Fibroblast of skin of scalp (primary cell): ENCODE results near the gene IGF2R.
"Not testable (repeated sequence)": the region's sequence is repeated elsewhere in the genome, so short reads cannot be mapped to it uniquely, and the experiment has no call there.

ENCODE experiments used
- DNase-seq: peaks from one replicate; pipeline ENCODE4 v3.0.0-alpha.2; 2013

The IGF2R gene

GRCh38 chr6:159997498-159998101, 28.7 kb downstream of the IGF2R start:
- DNase-seq = no peak

- no peak for DNase-seq
Observed at GRCh38 chr6:159998538-159998937, 29.7 kb downstream of the IGF2R start.

GRCh38 chr6:159999240-159999671, 30.4 kb downstream of the IGF2R start:
- DNase-seq = no peak

GRCh38 chr6:160000280-160000704, 31.4 kb downstream of the IGF2R start:
- DNase-seq = no peak

- not testable (repeated sequence) for DNase-seq
Observed at GRCh38 chr6:160000893-160001427, 32.1 kb downstream of the IGF2R start.

- no peak for DNase-seq
Observed at GRCh38 chr6:160002882-160003281, 34.0 kb downstream of the IGF2R start.

GRCh38 chr6:160004018-160004417, 35.1 kb downstream of the IGF2R start:
- DNase-seq = no peak

- no peak for DNase-seq
Observed at GRCh38 chr6:160004419-160005175, 35.7 kb downstream of the IGF2R start.

- no peak for DNase-seq
Observed at GRCh38 chr6:160005211-160005610, 36.3 kb downstream of the IGF2R start.

- DNase-seq = peak; percentile 52
Observed at GRCh38 chr6:160005861-160006540, 37.1 kb downstream of the IGF2R start.

- no peak for DNase-seq
Observed at GRCh38 chr6:160007145-160007544, 38.3 kb downstream of the IGF2R start.

- DNase-seq = no peak
Observed at GRCh38 chr6:160007611-160008010, 38.7 kb downstream of the IGF2R start.

- DNase-seq = peak; percentile 69
Observed at GRCh38 chr6:160010067-160010466, 41.2 kb downstream of the IGF2R start.

GRCh38 chr6:160013987-160014868, 45.3 kb downstream of the IGF2R start:
- DNase-seq = no peak

GRCh38 chr6:160014869-160015182, 45.9 kb downstream of the IGF2R start:
- DNase-seq = no peak

GRCh38 chr6:160015778-160016684, 47.1 kb downstream of the IGF2R start:
- no peak for DNase-seq

- DNase-seq = no peak
Observed at GRCh38 chr6:160022101-160022500, 53.2 kb downstream of the IGF2R start.

GRCh38 chr6:160022793-160023192, 53.9 kb downstream of the IGF2R start:
- DNase-seq = no peak

- DNase-seq = no peak
Observed at GRCh38 chr6:160024152-160024551, 55.3 kb downstream of the IGF2R start.

- DNase-seq = no peak
Observed at GRCh38 chr6:160027076-160027475, 58.2 kb downstream of the IGF2R start.

- DNase-seq = peak; percentile 31
Observed at GRCh38 chr6:160027931-160028330, 59.0 kb downstream of the IGF2R start.
